Measurements from ENCODE around the gene ZNF107. TPM values are rescaled to one million over a fixed set of nuclear protein-coding genes. Genes with fewer than 3 reads are reported as not detected.
"Not testable (repeated sequence)": the region's sequence is repeated elsewhere in the genome, so short reads cannot be mapped to it uniquely, and the experiment has no call there.

ZNF107 gene
- total and polyA plus RNA-seq, 2 of the 4 experiments (the other 2 are of a cell fraction), result 2.0 to 2.5 TPM

DNA sequence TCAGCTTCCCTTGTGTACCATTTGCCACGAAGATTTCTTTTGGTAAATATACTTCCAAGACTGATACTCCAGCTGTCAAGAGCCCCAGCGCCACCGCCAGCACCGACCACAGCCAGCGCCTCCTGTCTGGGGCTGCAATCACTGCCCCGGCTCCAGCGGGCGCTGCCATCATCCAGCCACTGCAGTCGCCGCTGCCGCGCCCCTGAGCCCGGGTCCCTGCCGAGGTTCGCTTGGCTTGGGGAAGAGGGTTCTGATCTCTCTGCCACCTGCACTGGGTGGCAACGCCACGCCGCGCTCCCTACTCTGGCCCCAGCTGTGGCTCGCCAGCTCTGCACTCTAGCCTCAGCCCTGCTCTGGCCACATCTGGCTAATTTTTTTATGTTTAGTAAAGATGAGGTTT, 70.6 kb downstream of the ZNF107 start:
- Histone ChIP-seq H3K27me3 (ENCODE audit: control insufficient read depth, insufficient read depth, low read length) (no peaks in the 10 kb centered on the region), H3K36me3 (ENCODE audit: control insufficient read depth, insufficient read depth, low read length) (no peaks in the 10 kb centered on the region), H2AFZ (replicated peaks; ENCODE audit: low read length, poor library complexity) (no peak overlapping the region), H3K9me3 (ENCODE audit: control insufficient read depth, insufficient read depth, low read length) (peaks cover 10% of the 10 kb centered on the region; the same call in 1 of the 2 replicates), H2BK120ac (ENCODE audit: low read depth, low read length) (no peak overlapping the region), H3K4me2 (ENCODE audit: low read depth, low read length) (no peak overlapping the region), H3K56ac (ENCODE audit: extremely low read depth, insufficient read depth, low read length) (no peak overlapping the region), H3K9ac (ENCODE audit: low read depth, low read length) (no peak overlapping the region), H4K5ac (ENCODE audit: low read depth, low read length) (no peak overlapping the region), H4K20me1 (ENCODE audit: insufficient read depth, low read length) (no peaks in the 10 kb centered on the region), H2AK5ac (ENCODE audit: low read depth, low read length) (no peak overlapping the region), H2BK5ac (ENCODE audit: low read depth, low read length, poor library complexity, severe bottlenecking) (no peak overlapping the region), H4K8ac (ENCODE audit: low read depth in 2 of 2, low read length in 2 of 2) (no peak overlapping the region), H3K23ac (ENCODE audit: low read depth, low read length) (no peak overlapping the region), H2BK15ac (ENCODE audit: low read depth, low read length) (no peak overlapping the region), H3K79me1 (ENCODE audit: low read depth in 1 of 2, low read length in 2 of 2) (no peaks in the 10 kb centered on the region), H3K4me1 (ENCODE audit: control insufficient read depth, insufficient read depth, low read length) (no peaks in the 10 kb centered on the region), H3K4ac (ENCODE audit: low read depth, low read length) (no peak overlapping the region), H2AK9ac (replicated peaks; ENCODE audit: low read depth, low read length, poor library complexity) (no peak overlapping the region), H3K27ac (ENCODE audit: insufficient read depth, low read length) (no peak overlapping the region), H3K14ac (replicated peaks; ENCODE audit: low read depth, low read length) (no peak overlapping the region), H2BK20ac (ENCODE audit: low read depth, low read length) (no peak overlapping the region), H3K4me3 (ENCODE audit: insufficient read depth, low read depth, low read length) (no peak overlapping the region), H3K18ac (ENCODE audit: low read depth, low read length) (no peak overlapping the region), H3K9me1 (ENCODE audit: insufficient read depth, low read length) (no peaks in the 10 kb centered on the region), H4K91ac (ENCODE audit: insufficient read depth, low read depth, low read length) (no peak overlapping the region)
- 96% methylated on average over 8 of the region's 20 CpGs; no CpG with 5 or more reads in 1 of the 2 experiments for WGBS, 2 experiments (ENCODE audit: extremely low coverage in 2 of 2, insufficient read length in 1 of 2)
- no TSS peak for BruUV-seq (replicated peaks)
- DNase-seq, result no peak
- ChIA-PET CTCF (no interaction called here), POLR2A (ENCODE audit: unreplicated experiment) (no interaction called here)
- in situ Hi-C loops (cut with MboI; ENCODE audit: low sequenced_read_pairs), result no loop called here
- ATAC-seq (ENCODE audit: low read depth), result no peak
- dilution Hi-C loops (cut with HindIII; ENCODE audit: low sequenced_read_pairs, unreplicated experiment), result no loop called here
- no peak for TF ChIP-seq RFX5 (IDR thresholded peaks at IDR 0.05; ENCODE audit: low read depth, low read length)
- TF ChIP-seq CEBPB (IDR thresholded peaks at IDR 0.05; ENCODE audit: low read depth, low read length), result no peak
- TF ChIP-seq USF2 (IDR thresholded peaks at IDR 0.05; ENCODE audit: low read depth, low read length), result no peak
- TF ChIP-seq ELK1 (IDR thresholded peaks at IDR 0.05; ENCODE audit: borderline replicate concordance, low read depth, low read length), result no peak
- intact Hi-C loops (cut with micrococcal nuclease), result no loop called here

GRCh38 chr7:64738403-64738802, 72.5 kb downstream of the ZNF107 start:
- CTCF ChIA-PET; H2BK120ac ChIP-seq (ENCODE audit: low read depth, low read length); dilution Hi-C loops (cut with HindIII; ENCODE audit: low sequenced_read_pairs, unreplicated experiment); H4K20me1 ChIP-seq (ENCODE audit: insufficient read depth, low read length); H2BK15ac ChIP-seq (ENCODE audit: low read depth, low read length); intact Hi-C loops (cut with micrococcal nuclease); ATAC-seq (ENCODE audit: low read depth); H3K4ac ChIP-seq (ENCODE audit: low read depth, low read length); H3K79me1 ChIP-seq (ENCODE audit: low read depth in 1 of 2, low read length in 2 of 2); H2AK5ac ChIP-seq (ENCODE audit: low read depth, low read length); H3K23ac ChIP-seq (ENCODE audit: low read depth, low read length); H3K9me3 ChIP-seq (ENCODE audit: control insufficient read depth, insufficient read depth, low read length); H2BK5ac ChIP-seq (ENCODE audit: low read depth, low read length, poor library complexity, severe bottlenecking); H3K27ac ChIP-seq (ENCODE audit: insufficient read depth, low read length); H3K9ac ChIP-seq (ENCODE audit: low read depth, low read length); BruUV-seq (replicated peaks); H3K4me3 ChIP-seq (ENCODE audit: insufficient read depth, low read depth, low read length); H3K9me1 ChIP-seq (ENCODE audit: insufficient read depth, low read length); H4K5ac ChIP-seq (ENCODE audit: low read depth, low read length); H3K4me2 ChIP-seq (ENCODE audit: low read depth, low read length); H2BK20ac ChIP-seq (ENCODE audit: low read depth, low read length); H2AK9ac ChIP-seq (replicated peaks; ENCODE audit: low read depth, low read length, poor library complexity); POLR2A ChIA-PET (ENCODE audit: unreplicated experiment); H3K4me1 ChIP-seq (ENCODE audit: control insufficient read depth, insufficient read depth, low read length); H3K14ac ChIP-seq (replicated peaks; ENCODE audit: low read depth, low read length); H4K8ac ChIP-seq (ENCODE audit: low read depth in 2 of 2, low read length in 2 of 2); H3K27me3 ChIP-seq (ENCODE audit: control insufficient read depth, insufficient read depth, low read length); H3K18ac ChIP-seq (ENCODE audit: low read depth, low read length); H3K56ac ChIP-seq (ENCODE audit: extremely low read depth, insufficient read depth, low read length); in situ Hi-C loops (cut with MboI; ENCODE audit: low sequenced_read_pairs); DNase-seq; H4K91ac ChIP-seq (ENCODE audit: insufficient read depth, low read depth, low read length); H3K36me3 ChIP-seq (ENCODE audit: control insufficient read depth, insufficient read depth, low read length); H2AFZ ChIP-seq (replicated peaks; ENCODE audit: low read length, poor library complexity): not testable (repeated sequence)
- no CpG with 5 or more reads among the region's 29 CpGs for WGBS, 2 experiments (ENCODE audit: extremely low coverage in 2 of 2, insufficient read length in 1 of 2)
